Liver (tissue), 9 donors: ENCODE results near the gene EPB42. TPM values are rescaled to one million over a fixed set of nuclear protein-coding genes. Genes with fewer than 3 reads are reported as not detected.

Source experiments
- DNase-seq: peaks from one replicate; pipeline ENCODE4 v3.0.0-alpha.2; 2017; ENCODE audit warnings: low spot score
- H3K27ac ChIP-seq, 2 donors: one replicate each; pipeline ENCODE4 v1.7.0; 2013; ENCODE audit warnings: inconsistent platforms in 2 of 2, low read length in 2 of 2, control low read depth in 1 of 2, low read depth in 1 of 2, mild to moderate bottlenecking in 1 of 2
- H3K27me3 ChIP-seq, 4 donors: one replicate each; pipeline versions ENCODE4 v1.6.1 to v1.7.0; 2013; ENCODE audit warnings: low read length in 3 of 4, inconsistent platforms in 1 of 4, mild to moderate bottlenecking in 1 of 4, moderate library complexity in 1 of 4; ENCODE audit not compliant: control insufficient read depth in 4 of 4, insufficient read depth in 4 of 4
- H3K36me3 ChIP-seq, 4 donors: one replicate each; pipeline versions ENCODE4 v1.6.1 to v1.7.0; 2013; ENCODE audit warnings: low read length in 3 of 4, mild to moderate bottlenecking in 3 of 4, low read depth in 1 of 4, moderate library complexity in 1 of 4; ENCODE audit not compliant: control insufficient read depth in 4 of 4, insufficient read depth in 3 of 4
- H3K4me1 ChIP-seq, 4 donors: one replicate each; pipeline versions ENCODE4 v1.6.1 to v1.7.0; 2013; ENCODE audit warnings: low read length in 3 of 4, mild to moderate bottlenecking in 3 of 4, moderate library complexity in 1 of 4; ENCODE audit not compliant: control insufficient read depth in 4 of 4, insufficient read depth in 4 of 4
- H3K4me3 ChIP-seq, 3 donors: one replicate each; pipeline versions ENCODE4 v1.6.1 to v1.7.0; 2013; ENCODE audit warnings: low read length in 3 of 3, control low read depth in 1 of 3, low read depth in 1 of 3, mild to moderate bottlenecking in 1 of 3
- H3K9ac ChIP-seq, 2 donors: one replicate each; pipeline ENCODE4 v1.7.0; 2013; ENCODE audit warnings: low read length in 2 of 2, mild to moderate bottlenecking in 2 of 2, moderate library complexity in 2 of 2, control low read depth in 1 of 2, low read depth in 1 of 2
- H3K9me3 ChIP-seq, 4 donors: one replicate each; pipeline versions ENCODE4 v1.6.1 to v1.7.0; 2013; ENCODE audit warnings: low read length in 3 of 4; ENCODE audit not compliant: control insufficient read depth in 4 of 4
- CTCF ChIP-seq: fragments of 150-350 bp; IDR thresholded peaks from 2 replicates; pipeline ENCODE4 v1.5.1; 2017; ENCODE audit warnings: improper control_type of control experiment, low read depth, low read length; ENCODE audit not compliant: missing input control
- EGR1 ChIP-seq, 2 donors: IDR thresholded peaks; 2 replicates each; pipeline ENCODE4 v1.6.1; 2016 to 2018; ENCODE audit warnings: antibody characterized with exemption in 2 of 2, low read depth in 2 of 2
- FOXA1 ChIP-seq: IDR thresholded peaks from 2 replicates; pipeline ENCODE4 v1.6.1; 2016; ENCODE audit warnings: antibody characterized with exemption
- FOXA2 ChIP-seq: IDR thresholded peaks from 2 replicates; pipeline ENCODE4 v1.6.1; 2016; ENCODE audit warnings: antibody characterized with exemption
- GABPA ChIP-seq, 2 donors: IDR thresholded peaks in 1 of 2; conservative IDR thresholded peaks in 1 of 2; 2 replicates each; pipeline ENCODE4 v1.6.1; 2016; ENCODE audit warnings: antibody characterized with exemption in 2 of 2, mild to moderate bottlenecking in 1 of 2, moderate library complexity in 1 of 2
- HNF4G ChIP-seq: IDR thresholded peaks from 2 replicates; pipeline ENCODE4 v1.6.1; 2016; ENCODE audit warnings: antibody characterized with exemption
- JUND ChIP-seq, 2 donors: IDR thresholded peaks; 2 replicates each; pipeline ENCODE4 v1.6.1; 2016; ENCODE audit warnings: antibody characterized with exemption in 2 of 2
- MAX ChIP-seq: IDR thresholded peaks from 2 replicates; pipeline ENCODE4 v1.6.1; 2016; ENCODE audit warnings: antibody characterized with exemption
- RAD21 ChIP-seq, 2 donors: IDR thresholded peaks; 2 replicates each; pipeline ENCODE4 v1.6.1; 2016; ENCODE audit warnings: antibody characterized with exemption in 2 of 2, mild to moderate bottlenecking in 2 of 2
- REST ChIP-seq: IDR thresholded peaks from 2 replicates; pipeline ENCODE4 v1.6.1; 2016; ENCODE audit warnings: antibody characterized with exemption, mild to moderate bottlenecking
- SP1 ChIP-seq: IDR thresholded peaks from 2 replicates; pipeline ENCODE4 v1.6.1; 2018; ENCODE audit warnings: antibody characterized with exemption, mild to moderate bottlenecking
- TAF1 ChIP-seq: conservative IDR thresholded peaks from 2 replicates; pipeline ENCODE4 v1.6.1; 2016; ENCODE audit warnings: antibody characterized with exemption, mild to moderate bottlenecking
- WGBS: extraction: QIAGEN DNeasy Blood & Tissue Kit; methylation state at CpG from one replicate; pipeline ENCODE4 v1.1.7; 2013; 5-methylcytosine and 5-hydroxymethylcytosine counted together
- polyA plus RNA-seq, 2 donors: library from polyadenylated mRNA; stranded (reverse) in 1 of 2; unstranded in 1 of 2; fragments of 200-250 nt in 1 of 2; fragments of >200 nt in 1 of 2; fragmentation: Nextera tagmentation in 1 of 2; extraction: Ambion mirVana in 1 of 2; gene quantifications; one replicate each; pipeline versions ENCODE4 v1.2.1 to v1.2.3, GENCODE V29; 2013 to 2015
- total RNA-seq, 2 donors: library from RNA; depleted of rRNA; stranded (reverse); fragments of >200 nt; gene quantifications; one replicate each; pipeline ENCODE4 v1.2.3, GENCODE V29; 2014
- donor health status: healthy.
- donor health status: healthy.
- donor health status: healthy.
- donor health status: healthy.
- donor health status: healthy.

EPB42 gene
- total and polyA plus RNA-seq, 4 donors = 0.02 to 247 TPM; not detected in 2

- TF ChIP-seq REST = no peak
Observed at GRCh38 chr15:43246261-43246774, 25.5 kb upstream of the EPB42 start (continued).

- no peak for DNase-seq
- TF ChIP-seq FOXA1 (no peak), EGR1 (IDR thresholded peaks at IDR 0.05; ENCODE audit: low read depth in 2 of 2) (no peak), SP1 (no peak), RAD21 (IDR thresholded peaks at IDR 0.05) (no peak), GABPA (IDR thresholded peaks at IDR 0.05 in 1 of 2, conservative IDR thresholded peaks at IDR 0.05 in 1 of 2) (no peak), HNF4G (no peak), FOXA2 (no peak), TAF1 (no peak), JUND (IDR thresholded peaks at IDR 0.05) (no peak)
- Histone ChIP-seq H3K27ac (no peak overlapping the region), H3K4me3 (no peak overlapping the region), H3K27me3 (peaks cover 0 to 3% (median 0%) of the 10 kb centered on the region in 4 donors), H3K36me3 (no peaks in the 10 kb centered on the region), H3K9ac (no peak overlapping the region), H3K4me1 (no peaks in the 10 kb centered on the region), H3K9me3 (no peaks in the 10 kb centered on the region)
- 85% methylated on average over 4 of the region's 4 CpGs for WGBS
Observed at GRCh38 chr15:43244092-43244491, 23.3 kb upstream of the EPB42 start.

GRCh38 chr15:43243020-43243645 lies 22.3 kb upstream of the EPB42 start:
- H3K27ac ChIP-seq = no peak overlapping the region
- 93% methylated on average over 2 of the region's 2 CpGs for WGBS
- TF ChIP-seq MAX = no peak
- TF ChIP-seq JUND (IDR thresholded peaks at IDR 0.05) = no peak
- no peak for TF ChIP-seq FOXA2
- TF ChIP-seq TAF1 = no peak
- no peak for TF ChIP-seq SP1
- no peak for TF ChIP-seq CTCF
- TF ChIP-seq EGR1 (IDR thresholded peaks at IDR 0.05; ENCODE audit: low read depth in 2 of 2) = no peak
- H3K9ac ChIP-seq = no peak overlapping the region
- no peaks in the 10 kb centered on the region for H3K4me1 ChIP-seq
- no peaks in the 10 kb centered on the region for H3K36me3 ChIP-seq
- DNase-seq = no peak
- peaks cover 0 to 3% (median 0%) of the 10 kb centered on the region in 4 donors for H3K27me3 ChIP-seq
- H3K9me3 ChIP-seq = no peaks in the 10 kb centered on the region
- no peak overlapping the region for H3K4me3 ChIP-seq
